Peyer's patch (tissue), 4 donors: Measurements from ENCODE around the gene MYO9A.

Experiments used
- CTCF ChIP-seq, 6 experiments: fragments of 450-650 bp in 4 of 6; fragments of 200-600 bp in 2 of 6; sonication (generic) in 1 of 6; IDR thresholded peaks; one replicate each; pipeline ENCODE4 v1.5.1; 2017 to 2019; ENCODE audit warnings: antibody characterized with exemption in 6 of 6, mild to moderate bottlenecking in 3 of 6, moderate library complexity in 1 of 6
- POLR2A ChIP-seq, 2 donors: fragments of 450-650 bp; IDR thresholded peaks; one replicate each; pipeline ENCODE4 v1.5.1; 2017; ENCODE audit warnings: antibody characterized with exemption in 2 of 2, mild to moderate bottlenecking in 2 of 2, moderate library complexity in 2 of 2

GRCh38 chr15:71807691-71808091 lies 310.3 kb downstream of the MYO9A start:
- TF ChIP-seq CTCF (IDR thresholded peaks at IDR 0.05) (no peak), POLR2A (IDR thresholded peaks at IDR 0.05) (no peak)
